H1 (cell line): ENCODE results near the gene SMG7. TPM values are rescaled to one million over a fixed set of nuclear protein-coding genes. Genes with fewer than 3 reads are reported as not detected.
A peak's percentile ranks its signal among the peaks of the same experiment; 100 is the strongest.

Experiments used
- CTCF ChIA-PET: fragments of 300-600 bp; sonication (Branson Sonifier 250); formaldehyde crosslinking; loops from one replicate; lab custom pipeline; 2021; ENCODE audit not compliant: partially characterized antibody; lab: Charles Lee
- POLR2A ChIA-PET: fragments of 300-600 bp; sonication (Branson Sonifier 250); formaldehyde crosslinking; loops from one replicate; lab custom pipeline; 2021; ENCODE audit warnings: inconsistent platforms; ENCODE audit not compliant: partially characterized antibody; lab: Charles Lee
- DNase-seq, 2 experiments: peaks; one replicate each; pipeline versions ENCODE4 v3.0.0 to v3.0.0-alpha.2; 2010 to 2022; ENCODE audit warnings: low spot score in 2 of 2, low read depth in 1 of 2, mixed read lengths in 1 of 2
- FAIRE-seq: peaks from 2 replicates; lab custom pipeline; 2011; peaks lifted over from hg19 to GRCh38; lab: Jason Lieb, UNC
- H2AFZ ChIP-seq: 2 replicates; pipeline ENCODE4 v1.8.1; 2012; ENCODE audit warnings: low read length, inconsistent platforms
- H2AK5ac ChIP-seq: 2 replicates; pipeline ENCODE4 v1.6.1; 2013; ENCODE audit warnings: low read depth, low read length
- H2BK120ac ChIP-seq: replicated peaks from 2 replicates; pipeline ENCODE3; 2013; ENCODE audit warnings: low read depth, low read length, inconsistent platforms
- H2BK12ac ChIP-seq: 2 replicates; pipeline ENCODE4 v1.6.1; 2013; ENCODE audit warnings: low read depth, low read length
- H2BK15ac ChIP-seq: 2 replicates; pipeline ENCODE4 v1.6.1; 2013; ENCODE audit warnings: low read length
- H2BK20ac ChIP-seq: 2 replicates; pipeline ENCODE4 v1.6.1; 2013; ENCODE audit warnings: low read length
- H2BK5ac ChIP-seq: 2 replicates; pipeline ENCODE4 v1.6.1; 2013; ENCODE audit warnings: low read depth, low read length
- H3K14ac ChIP-seq: 2 replicates; pipeline ENCODE4 v1.6.1; 2013; ENCODE audit warnings: inconsistent platforms; ENCODE audit not compliant: insufficient read length
- H3K18ac ChIP-seq: 2 replicates; pipeline ENCODE4 v1.6.1; 2013; ENCODE audit warnings: low read length; ENCODE audit errors: extremely low read depth
- H3K23ac ChIP-seq: 2 replicates; pipeline ENCODE4 v1.6.1; 2013; ENCODE audit warnings: inconsistent platforms; ENCODE audit not compliant: insufficient read length
- H3K23me2 ChIP-seq: 2 replicates; pipeline ENCODE4 v1.6.1; 2013; ENCODE audit warnings: low read depth, low read length
- H3K27ac ChIP-seq: 2 replicates; pipeline ENCODE4 v1.6.1; 2011; ENCODE audit warnings: low read depth, low read length, inconsistent platforms
- H3K27me3 ChIP-seq, 4 experiments: replicated peaks in 1 of 4; 1 replicate in 1 of 4; 2 replicates in 3 of 4; pipeline versions ENCODE4 v1.6.1 to v1.8.1; 2011 to 2013; ENCODE audit warnings: low read length in 3 of 4, mild to moderate bottlenecking in 3 of 4, inconsistent platforms in 2 of 4, mixed read lengths in 2 of 4, moderate library complexity in 1 of 4; ENCODE audit not compliant: control insufficient read depth in 3 of 4, insufficient read depth in 3 of 4; ENCODE audit errors: extremely low read depth in 1 of 4
- H3K36me3 ChIP-seq, 4 experiments: 2 replicates each; pipeline versions ENCODE4 v1.6.1 to v1.8.1; 2011 to 2013; ENCODE audit warnings: mild to moderate bottlenecking in 4 of 4, low read length in 3 of 4, moderate library complexity in 2 of 4, control low read depth in 1 of 4, inconsistent platforms in 1 of 4; ENCODE audit not compliant: insufficient read depth in 4 of 4, control insufficient read depth in 2 of 4
- H3K4ac ChIP-seq: replicated peaks from 2 replicates; pipeline ENCODE3; 2013; ENCODE audit warnings: low read length, low read depth, mixed read lengths, inconsistent platforms; ENCODE audit not compliant: insufficient read length
- H3K4me1 ChIP-seq, 4 experiments: replicated peaks in 1 of 4; 1 replicate in 1 of 4; 2 replicates in 3 of 4; pipeline versions ENCODE4 v1.6.1 to v1.8.1; 2011 to 2013; ENCODE audit warnings: low read length in 3 of 4, inconsistent platforms in 2 of 4, mixed read lengths in 1 of 4; ENCODE audit not compliant: insufficient read depth in 4 of 4, control insufficient read depth in 3 of 4
- H3K4me2 ChIP-seq, 2 experiments: 2 replicates each; pipeline versions ENCODE4 v1.6.1 to v1.8.1; 2011 to 2013; ENCODE audit warnings: low read depth in 2 of 2, low read length in 2 of 2, control low read depth in 1 of 2, inconsistent platforms in 1 of 2, mild to moderate bottlenecking in 1 of 2; ENCODE audit not compliant: insufficient read depth in 1 of 2
- H3K4me3 ChIP-seq, 4 experiments: fragments of 200-600, 300-600 bp in 1 of 4; sonication (generic), shearing (Covaris generic), sonication (Bioruptor Twin) in 1 of 4; 2 replicates each; pipeline versions ENCODE4 v1.5.1 to v1.8.1; 2011 to 2016; ENCODE audit warnings: low read length in 4 of 4, low read depth in 3 of 4, control low read depth in 2 of 4, inconsistent platforms in 2 of 4, mild to moderate bottlenecking in 2 of 4, mixed read lengths in 1 of 4, moderate library complexity in 1 of 4; ENCODE audit not compliant: insufficient read depth in 2 of 4; ENCODE audit errors: extremely low read depth in 1 of 4
- H3K56ac ChIP-seq: replicated peaks from 2 replicates; pipeline ENCODE3; 2013; ENCODE audit warnings: low read depth, mild to moderate bottlenecking, mixed read lengths, low read length, inconsistent platforms; ENCODE audit not compliant: insufficient read length
- H3K79me1 ChIP-seq: 2 replicates; pipeline ENCODE4 v1.6.1; 2013; ENCODE audit warnings: low read depth, low read length, control low read depth
- H3K79me2 ChIP-seq, 2 experiments: 2 replicates each; pipeline versions ENCODE4 v1.6.1 to v1.8.1; 2012 to 2013; ENCODE audit warnings: low read length in 2 of 2, mild to moderate bottlenecking in 2 of 2, inconsistent platforms in 1 of 2; ENCODE audit not compliant: insufficient read depth in 2 of 2, control insufficient read depth in 1 of 2
- H3K9ac ChIP-seq, 4 experiments: replicated peaks in 1 of 4; 1 replicate in 1 of 4; 2 replicates in 3 of 4; pipeline versions ENCODE4 v1.6.1 to v1.8.1; 2011 to 2013; ENCODE audit warnings: low read depth in 3 of 4, low read length in 3 of 4, control low read depth in 2 of 4, mild to moderate bottlenecking in 2 of 4, moderate library complexity in 2 of 4, inconsistent platforms in 1 of 4; ENCODE audit errors: extremely low read depth in 1 of 4
- H3K9me3 ChIP-seq, 2 experiments: 2 replicates each; pipeline versions ENCODE4 v1.6.1 to v1.8.1; 2012 to 2013; ENCODE audit warnings: mild to moderate bottlenecking in 2 of 2, moderate library complexity in 2 of 2, control low read depth in 1 of 2, inconsistent platforms in 1 of 2, low read depth in 1 of 2, low read length in 1 of 2, mixed read lengths in 1 of 2; ENCODE audit not compliant: insufficient read depth in 2 of 2
- H4K20me1 ChIP-seq, 2 experiments: replicated peaks in 1 of 2; 2 replicates each; pipeline versions ENCODE3 to v1.8.1; 2011 to 2013; ENCODE audit warnings: inconsistent platforms in 2 of 2, low read length in 2 of 2, mild to moderate bottlenecking in 1 of 2; ENCODE audit not compliant: insufficient read depth in 2 of 2, control insufficient read depth in 1 of 2
- H4K5ac ChIP-seq: 2 replicates; pipeline ENCODE4 v1.6.1; 2013; ENCODE audit warnings: low read length, low read depth, mixed read lengths, inconsistent platforms; ENCODE audit not compliant: insufficient read length
- H4K8ac ChIP-seq: 2 replicates; pipeline ENCODE4 v1.8.0; 2013; ENCODE audit warnings: mild to moderate bottlenecking, moderate library complexity, low read length, inconsistent platforms; ENCODE audit not compliant: insufficient read depth; ENCODE audit errors: extremely low read depth
- H4K91ac ChIP-seq: replicated peaks from 2 replicates; pipeline ENCODE3; 2013; ENCODE audit warnings: low read length, mixed read lengths, inconsistent platforms; ENCODE audit not compliant: insufficient read length
- ASH2L ChIP-seq: fragments of 200-600, 300-600 bp; sonication (generic); IDR thresholded peaks from one replicate; pipeline ENCODE4 v1.7.1; 2017; ENCODE audit warnings: low read length
- CHD1 ChIP-seq: IDR thresholded peaks from 2 replicates; pipeline ENCODE4 v1.6.1; 2012; ENCODE audit warnings: low read depth, low read length, improper control_type of control experiment
- CHD2 ChIP-seq: IDR thresholded peaks from 2 replicates; pipeline ENCODE4 v1.6.1; 2012; ENCODE audit warnings: low read length, improper control_type of control experiment
- CTCF ChIP-seq, 3 experiments: IDR thresholded peaks; 1 replicate in 2 of 3; 2 replicates in 1 of 3; pipeline versions ENCODE4 v1.5.1 to v1.6.1; 2011; ENCODE audit warnings: low read length in 3 of 3, mild to moderate bottlenecking in 3 of 3, inconsistent platforms in 2 of 3, low read depth in 1 of 3, moderate library complexity in 1 of 3; ENCODE audit not compliant: insufficient read depth in 1 of 3; ENCODE audit errors: control extremely low read depth in 1 of 3
- EGR1 ChIP-seq: IDR thresholded peaks from 2 replicates; pipeline ENCODE4 v1.6.1; 2011; ENCODE audit warnings: low read depth, low read length, borderline replicate concordance
- FOSL1 ChIP-seq: IDR thresholded peaks from 2 replicates; pipeline ENCODE4 v1.6.1; 2011; ENCODE audit warnings: mild to moderate bottlenecking, low read depth, low read length, moderate library complexity; ENCODE audit not compliant: insufficient read depth
- JUN ChIP-seq: IDR thresholded peaks from 2 replicates; pipeline ENCODE4 v1.6.1; 2011; ENCODE audit warnings: low read depth, mild to moderate bottlenecking, improper control_type of control experiment, low read length
- SIX5 ChIP-seq: IDR thresholded peaks from 2 replicates; pipeline ENCODE4 v1.6.1; 2011; ENCODE audit warnings: mild to moderate bottlenecking, low read depth, low read length
- SP2 ChIP-seq: IDR thresholded peaks from 2 replicates; pipeline ENCODE4 v1.6.1; 2012; ENCODE audit warnings: mild to moderate bottlenecking, low read length, inconsistent platforms
- TCF12 ChIP-seq: IDR thresholded peaks from 2 replicates; pipeline ENCODE4 v1.6.1; 2011; ENCODE audit warnings: low read depth, mild to moderate bottlenecking, low read length
- TEAD4 ChIP-seq: IDR thresholded peaks from 2 replicates; pipeline ENCODE4 v1.6.1; 2012; ENCODE audit warnings: low read depth, low read length, inconsistent platforms, mixed read lengths
- USF2 ChIP-seq: IDR thresholded peaks from 2 replicates; pipeline ENCODE4 v1.6.1; 2011; ENCODE audit warnings: low read length, improper control_type of control experiment
- WGBS, 2 experiments: shearing (Covaris generic) in 1 of 2; methylation state at CpG; one replicate each; pipeline versions ENCODE4 v1.1.6 to v1.1.7; 2013 to 2015; ENCODE audit warnings: low lambda C conversion rate in 2 of 2, mixed read lengths in 2 of 2, inconsistent platforms in 1 of 2, low coverage in 1 of 2, missing lambda C conversion rate in 1 of 2; ENCODE audit not compliant: insufficient replicate concordance in 2 of 2, insufficient coverage in 1 of 2, insufficient read length in 1 of 2; ENCODE audit errors: extremely low coverage in 1 of 2, missing lambda C conversion rate in 1 of 2; 5-methylcytosine and 5-hydroxymethylcytosine counted together
- polyA plus RNA-seq, 7 experiments: library from polyadenylated mRNA; depleted of rRNA in 3 of 7; stranded (reverse) in 5 of 7; unstranded in 2 of 7; fragments of >200 nt in 5 of 7; fragments of 200-250 nt in 2 of 7; gene quantifications; 1 replicate in 5 of 7; 2 replicates in 1 of 7; 4 replicates in 1 of 7; pipeline versions ENCODE4 v1.2.1 to v1.2.3, GENCODE V29; 2011 to 2013; ENCODE audit warnings: missing spikeins in 2 of 7, mixed read lengths in 2 of 7
- total RNA-seq: library from RNA; stranded (reverse); fragmentation: NEBNext Ultra II Directional; extraction: Animal tissue kit (Norgen Biotek cat#: 25700); gene quantifications from 2 replicates; pipeline ENCODE4 v1.2.1, GENCODE V29; 2021

SMG7 gene
- total and polyA plus RNA-seq, 2 of the 8 experiments (the other 6 are each of a cell fraction or from before 2014, with no cell fraction given) = 39.3 to 65.6 TPM

GRCh38 chr1:183589874-183590243 is 117.6 kb downstream of the SMG7 start:
- Histone ChIP-seq H3K4me1 (peaks cover 0 to 8% (median 5%) of the 10 kb centered on the region in 4 experiments; a peak in 5 of 7 replicates), H3K14ac (no peak overlapping the region), H3K4me3 (no peak overlapping the region), H2AFZ (0 out of 2 replicates have a peak overlapping the region, but pooled peaks have one; percentile 45), H3K23me2 (no peaks in the 10 kb centered on the region), H3K23ac (no peak overlapping the region), H4K5ac (no peak overlapping the region), H3K27me3 (no peaks in the 10 kb centered on the region), H3K9ac (no peak overlapping the region), H2BK5ac (no peak overlapping the region), H3K27ac (no peak overlapping the region), H2BK15ac (no peak overlapping the region), H3K56ac (no peak overlapping the region), H3K9me3 (no peaks in the 10 kb centered on the region), H4K8ac (no peak overlapping the region), H3K79me1 (no peaks in the 10 kb centered on the region), H3K36me3 (no peaks in the 10 kb centered on the region), H2AK5ac (no peak overlapping the region), H3K4me2 (no peak overlapping the region), H3K18ac (no peak overlapping the region), H2BK20ac (no peak overlapping the region), H4K91ac (no peak overlapping the region), H4K20me1 (no peaks in the 10 kb centered on the region), H3K4ac (no peak overlapping the region), H2BK120ac (no peak overlapping the region), H3K79me2 (no peaks in the 10 kb centered on the region), H2BK12ac (no peak overlapping the region)
- DNase-seq = no peak
- ChIA-PET CTCF (interaction anchor here (0.8 to 2.5 kb wide), 6 partner anchors 10 to 156 kb away, joined by 3 to 7 read pairs (median 4); no protein-coding TSS in a partner anchor), POLR2A (no interaction called here)
- no peak for FAIRE-seq
- 82% methylated on average over 4 of the region's 4 CpGs; no CpG with 5 or more reads in 1 of the 2 experiments for WGBS, 2 experiments
- no peak for TF ChIP-seq CHD2
- TF ChIP-seq ASH2L = no peak
- no peak for TF ChIP-seq USF2
- TF ChIP-seq CTCF (IDR thresholded peaks at IDR 0.05; ENCODE audit: control extremely low read depth in 1 of 3, insufficient read depth in 1 of 3, low read depth in 1 of 3, low read length in 3 of 3) = no peak
- no peak for TF ChIP-seq FOSL1
- TF ChIP-seq TCF12 = no peak
- no peak for TF ChIP-seq SIX5
- TF ChIP-seq EGR1 = no peak
- no peak for TF ChIP-seq SP2
- no peak for TF ChIP-seq JUN
- TF ChIP-seq CHD1 = no peak
- TF ChIP-seq TEAD4 = no peak
